Amygdala (tissue), 56 donors: ENCODE data around the gene NAP1L4.
A peak's percentile ranks its signal among the peaks of the same experiment; 100 is the strongest.

Source experiments
- DNase-seq, 56 donors: peaks; one replicate each; lab custom pipeline; 2025; lab: John Stamatoyannopoulos, UW

Gene NAP1L4

GRCh38 chr11:3011891-3012885 lies 20.1 kb upstream of the NAP1L4 start:
- no peak for DNase-seq

- DNase-seq = no peak
These were observed 18.6 kb upstream of the NAP1L4 start for GRCh38 chr11:3010521-3011275.

- no peak for DNase-seq
These were observed 17.9 kb upstream of the NAP1L4 start for GRCh38 chr11:3010004-3010403.

GRCh38 chr11:3009481-3009880 lies 17.4 kb upstream of the NAP1L4 start:
- no peak for DNase-seq

GRCh38 chr11:3008746-3009336 lies 16.7 kb upstream of the NAP1L4 start:
- DNase-seq = no peak

GRCh38 chr11:3007404-3008010 lies 15.4 kb upstream of the NAP1L4 start:
- no peak for DNase-seq

- DNase-seq = no peak
These were observed 14.6 kb upstream of the NAP1L4 start for GRCh38 chr11:3006505-3007260.

GRCh38 chr11:3004481-3004880 lies 12.4 kb upstream of the NAP1L4 start:
- DNase-seq = no peak

- DNase-seq = peak in 1 of 56 donors; percentile 32
These were observed 11.5 kb upstream of the NAP1L4 start for GRCh38 chr11:3003396-3004231.

GRCh38 chr11:3002871-3003270 lies 10.7 kb upstream of the NAP1L4 start:
- no peak for DNase-seq

- DNase-seq = no peak
These were observed 10.3 kb upstream of the NAP1L4 start for GRCh38 chr11:3002351-3002861.

GRCh38 chr11:3001496-3001895 lies 9.4 kb upstream of the NAP1L4 start:
- DNase-seq = peak in 45 of 56 donors; percentile 18 to 85 (median 61)

- peak in 55 of 56 donors; percentile 46 to 99 (median 94) for DNase-seq
These were observed 8.2 kb upstream of the NAP1L4 start for GRCh38 chr11:3000032-3000961.

GRCh38 chr11:2999464-2999998 lies 7.4 kb upstream of the NAP1L4 start:
- DNase-seq = no peak

- no peak for DNase-seq
These were observed 6.1 kb upstream of the NAP1L4 start for GRCh38 chr11:2998073-2998850.

GRCh38 chr11:2997406-2997805 lies 5.3 kb upstream of the NAP1L4 start:
- no peak for DNase-seq

- DNase-seq = no peak
These were observed 4.8 kb upstream of the NAP1L4 start for GRCh38 chr11:2996976-2997375.
